HG02884 (cell line): Measurements from ENCODE around the gene GPLD1.

Experiments
- ATAC-seq: cut with Tn5 transposase; IDR thresholded peaks from one replicate; pipeline ENCODE4 v1.9.1; 2021; ENCODE audit warnings: mild to moderate bottlenecking, moderate library complexity; ENCODE audit not compliant: unreplicated experiment

The GPLD1 gene

DNA sequence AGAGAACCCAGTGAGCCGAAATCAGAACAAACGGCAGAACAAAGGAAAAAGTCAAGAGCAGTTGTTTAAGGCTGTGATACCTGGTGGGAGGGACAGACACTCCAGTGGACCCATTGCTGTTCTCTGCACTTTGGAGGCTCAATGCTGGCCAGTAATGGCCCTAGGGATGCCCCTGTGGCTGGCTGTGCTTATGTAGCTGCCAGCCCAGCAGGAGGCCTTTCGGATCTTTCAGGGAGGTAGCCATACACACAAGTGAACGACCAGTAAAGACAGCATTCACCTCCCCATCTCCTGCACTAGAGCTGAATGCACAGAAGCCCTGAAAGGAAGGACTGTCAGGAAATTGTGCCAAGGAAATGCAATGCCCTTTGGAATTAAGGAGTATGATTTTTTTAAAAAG, 34.3 kb downstream of the GPLD1 start:
- ATAC-seq: no peak

DNA sequence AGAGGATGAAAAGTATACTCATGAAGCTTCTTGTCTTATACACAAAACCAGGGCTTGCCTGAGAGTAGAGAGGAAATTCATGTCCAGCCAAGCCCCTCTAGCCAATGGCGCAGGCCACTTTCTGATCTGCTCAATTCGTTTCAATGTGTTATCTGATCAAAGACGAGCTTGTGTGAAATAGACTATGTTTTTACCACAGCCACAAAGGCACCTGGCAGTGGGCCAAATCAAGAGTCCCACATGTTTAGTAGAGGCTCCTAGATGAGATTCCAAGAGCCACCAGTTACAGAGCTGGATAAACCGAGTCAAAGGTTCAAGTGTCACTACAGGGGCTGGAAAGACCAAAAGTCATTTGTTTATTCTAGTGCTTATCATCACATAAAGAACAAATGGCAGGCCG, 34.9 kb downstream of the GPLD1 start:
- ATAC-seq: no peak

DNA sequence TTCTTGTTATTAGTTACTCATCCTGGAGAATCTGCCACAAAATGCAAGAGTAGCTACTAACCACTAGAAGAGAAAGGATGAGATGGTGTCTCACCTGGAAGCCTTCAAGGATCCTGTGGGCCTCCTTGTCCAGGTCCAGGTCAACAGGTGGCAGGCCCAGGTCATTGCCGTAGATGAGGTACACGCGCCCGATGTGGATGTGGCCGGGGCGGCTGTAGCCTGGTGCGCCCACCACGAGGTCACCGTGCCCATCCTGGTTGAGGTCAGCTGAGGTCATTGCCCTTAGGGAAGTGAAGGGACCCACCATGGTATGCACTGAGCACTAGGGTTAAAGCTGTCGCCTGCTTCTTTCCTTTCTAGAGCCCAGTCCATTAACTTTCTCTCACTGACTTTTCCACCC, 35.5 kb downstream of the GPLD1 start:
- no peak for ATAC-seq

DNA sequence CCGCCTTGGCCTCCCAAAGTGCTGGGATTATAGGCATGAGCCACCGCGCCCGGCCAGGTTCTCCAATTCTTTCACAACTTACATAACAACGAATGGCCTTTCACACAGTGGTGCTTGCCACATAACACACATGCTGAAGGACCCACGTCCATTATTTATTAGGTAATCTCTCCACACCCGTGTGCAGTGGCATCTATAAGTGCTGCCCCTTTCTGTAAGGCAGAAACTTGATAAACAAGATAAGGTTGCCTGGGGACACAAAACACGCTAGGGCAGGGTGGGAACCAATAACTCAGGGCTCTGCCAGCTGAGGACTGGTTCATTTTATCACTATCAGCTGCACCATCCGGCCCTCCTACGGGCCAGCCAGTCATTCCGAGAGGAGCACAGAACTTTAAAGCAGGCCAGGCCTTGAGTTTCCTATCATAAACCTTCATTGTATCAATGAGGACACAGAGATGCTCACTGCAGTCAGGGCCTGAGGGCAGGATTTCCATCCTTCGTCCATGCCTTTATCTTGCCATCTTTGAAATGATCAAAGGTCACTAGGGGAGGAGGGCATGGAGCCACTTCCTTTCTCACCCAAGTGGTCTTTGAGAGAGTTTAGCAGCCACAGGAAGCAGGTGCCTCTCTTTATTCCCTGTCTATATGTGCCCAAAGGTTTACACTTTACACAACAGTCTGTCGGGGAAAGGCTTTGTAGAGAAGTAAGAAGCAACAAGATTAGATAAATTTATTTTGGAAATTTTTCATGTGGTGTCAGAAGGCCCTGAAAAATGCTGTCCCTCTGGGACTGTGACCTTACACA, 37.6 kb downstream of the GPLD1 start:
- no peak for ATAC-seq

DNA sequence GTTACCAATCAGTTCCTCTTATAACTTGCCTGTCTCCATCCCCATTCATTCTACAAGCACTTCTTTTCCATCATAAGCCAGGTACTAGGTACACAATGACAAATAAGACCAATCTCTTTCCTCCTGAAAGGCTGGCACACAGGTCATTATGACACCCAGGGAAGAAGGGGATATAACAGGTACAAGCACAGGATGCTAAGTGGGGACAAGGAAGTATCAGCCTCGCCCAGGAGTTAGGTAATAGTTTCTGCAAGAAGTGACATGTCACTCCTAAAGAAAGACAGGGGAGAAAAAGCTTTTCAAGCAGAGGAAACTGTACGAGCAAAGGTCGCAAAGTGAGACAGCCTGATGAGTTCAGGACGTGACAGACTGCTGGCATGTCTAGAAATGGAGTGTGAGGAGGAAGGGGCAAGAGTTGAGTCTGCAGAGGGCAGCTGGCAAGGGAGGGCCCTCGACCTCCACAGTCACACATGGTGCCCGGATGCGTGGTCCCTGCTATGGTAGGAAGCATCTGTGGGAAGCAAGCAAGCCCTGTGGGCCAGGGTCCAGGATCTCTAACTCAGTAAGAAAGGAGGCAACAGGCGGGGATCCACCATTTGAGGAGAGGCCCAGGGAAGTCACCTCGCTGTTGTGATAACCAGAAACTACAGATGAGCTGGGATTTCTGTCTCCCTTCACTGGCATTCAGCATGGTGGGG, 40.4 kb downstream of the GPLD1 start:
- no peak for ATAC-seq

DNA sequence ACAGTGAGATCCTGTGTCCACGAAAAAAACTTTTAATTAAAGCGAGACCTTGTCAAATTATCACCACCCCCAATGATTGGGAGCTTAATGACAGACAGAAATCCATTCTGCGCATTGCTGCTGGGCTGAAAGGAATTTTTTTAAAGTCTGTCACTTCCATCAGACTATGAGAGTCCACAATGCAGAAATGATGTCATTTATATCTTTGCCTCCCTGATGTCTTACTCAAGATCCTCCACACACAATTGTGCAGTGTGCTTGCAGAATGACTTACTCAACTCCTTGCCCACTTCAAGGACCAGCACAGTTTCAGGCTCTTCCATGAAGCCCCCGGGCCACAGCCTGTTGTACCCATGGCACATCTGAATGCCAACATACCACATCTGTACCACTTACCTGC, 41.0 kb downstream of the GPLD1 start:
- no peak for ATAC-seq

DNA sequence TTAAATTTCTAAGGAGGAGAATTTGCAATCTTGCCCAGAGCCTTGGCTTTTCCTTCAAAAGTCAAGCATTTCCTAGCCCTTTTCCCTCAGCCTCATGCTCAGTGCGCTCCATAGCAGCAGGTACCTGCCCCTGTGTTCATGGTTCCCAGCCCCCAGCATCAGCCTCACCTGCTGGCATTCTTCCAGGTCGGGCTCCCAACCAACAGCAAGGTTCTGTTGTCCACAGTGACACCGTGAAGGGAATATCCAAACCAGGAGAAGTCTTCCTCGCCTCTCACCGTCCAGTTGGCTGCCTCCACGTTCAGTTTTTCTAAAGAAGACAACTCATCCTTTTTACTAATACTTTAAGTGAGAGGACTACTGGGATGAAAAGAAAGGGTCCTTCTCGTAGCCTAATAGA, 42.7 kb downstream of the GPLD1 start:
- no peak for ATAC-seq

DNA sequence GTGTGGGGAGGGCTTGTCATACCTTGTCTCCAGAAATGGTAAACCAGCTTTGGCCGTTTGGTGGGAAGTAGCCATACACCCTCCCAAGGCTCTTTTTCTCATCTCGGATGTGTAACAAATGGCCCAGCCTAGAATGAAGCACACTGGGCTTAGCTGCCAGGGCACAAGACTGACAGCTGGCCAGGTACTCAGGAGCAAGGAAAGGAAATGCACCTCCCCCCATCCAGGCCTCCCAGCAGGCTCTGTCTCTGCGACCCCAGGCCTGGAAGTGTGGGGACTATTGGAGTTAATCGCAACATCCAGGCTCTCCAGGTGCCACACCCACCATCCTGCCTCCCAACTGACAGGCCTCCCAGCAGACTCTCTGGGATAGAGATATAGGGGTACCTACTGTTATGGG, 43.7 kb downstream of the GPLD1 start:
- ATAC-seq: no peak

DNA sequence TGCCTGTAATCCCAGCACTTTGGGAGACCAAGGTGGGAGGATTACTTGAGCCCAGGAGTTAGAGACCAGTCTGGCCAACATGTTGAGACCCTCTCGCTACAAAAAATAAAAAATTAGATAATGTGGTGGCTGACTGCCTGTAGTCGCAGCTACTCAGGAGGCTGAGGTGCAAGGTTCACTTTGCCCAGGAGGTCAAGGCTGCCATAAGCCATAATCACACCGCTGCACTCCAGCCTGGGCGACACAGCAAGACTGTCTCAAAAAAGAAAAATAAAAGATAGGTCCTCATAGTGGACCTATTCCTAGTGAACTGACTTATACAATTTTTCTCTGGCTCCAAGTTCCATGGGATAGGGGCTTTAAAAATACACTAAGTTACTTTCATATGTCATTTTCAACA, 44.8 kb downstream of the GPLD1 start:
- no peak for ATAC-seq

DNA sequence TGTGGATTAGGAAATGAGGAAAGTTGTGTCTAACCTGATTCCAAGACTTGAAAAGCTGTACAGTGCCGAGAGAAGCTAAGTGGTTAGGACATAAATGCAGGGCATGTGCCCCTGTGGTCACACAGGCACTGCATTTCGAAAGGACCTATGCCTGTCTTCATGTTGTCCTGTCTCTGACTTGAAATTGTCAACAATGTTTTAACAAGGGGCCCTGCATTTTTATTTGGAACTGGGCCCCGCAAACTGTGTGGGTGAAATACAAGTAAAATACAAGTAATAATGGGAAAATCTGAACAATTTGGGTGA, 47.8 kb downstream of the GPLD1 start:
- no peak for ATAC-seq

DNA sequence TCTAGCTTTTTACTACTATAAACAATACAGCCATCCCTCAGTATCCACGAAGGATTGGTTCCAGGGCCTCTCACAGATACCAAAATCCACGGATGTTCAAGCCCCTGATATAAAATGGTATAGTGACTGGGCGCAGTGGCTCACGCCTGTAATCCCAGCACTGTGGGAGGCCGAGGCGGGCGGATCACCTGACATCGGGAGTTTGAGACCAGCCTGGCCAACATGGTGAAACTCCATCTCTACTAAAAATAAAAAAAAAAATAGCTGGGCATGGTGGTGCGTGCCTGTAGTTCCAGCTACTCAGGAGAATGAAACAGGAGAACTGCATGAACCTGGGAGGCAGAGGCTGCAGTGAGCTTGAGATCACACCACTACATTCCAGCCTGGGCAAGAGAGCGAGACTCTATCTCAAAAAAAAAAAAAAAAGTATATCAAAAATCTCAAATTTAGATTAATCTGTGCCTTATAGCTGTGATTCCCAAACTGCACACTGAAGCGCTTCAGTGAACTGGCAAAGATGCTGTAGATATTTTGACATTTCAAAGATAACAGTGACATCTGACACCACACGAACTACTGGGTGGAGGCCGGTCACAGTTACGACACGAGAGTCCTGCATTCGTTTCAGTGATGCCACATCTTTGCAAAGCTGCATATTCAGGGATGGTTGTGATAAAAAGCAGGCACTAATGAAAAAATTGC, 48.3 kb downstream of the GPLD1 start:
- ATAC-seq: no peak

DNA sequence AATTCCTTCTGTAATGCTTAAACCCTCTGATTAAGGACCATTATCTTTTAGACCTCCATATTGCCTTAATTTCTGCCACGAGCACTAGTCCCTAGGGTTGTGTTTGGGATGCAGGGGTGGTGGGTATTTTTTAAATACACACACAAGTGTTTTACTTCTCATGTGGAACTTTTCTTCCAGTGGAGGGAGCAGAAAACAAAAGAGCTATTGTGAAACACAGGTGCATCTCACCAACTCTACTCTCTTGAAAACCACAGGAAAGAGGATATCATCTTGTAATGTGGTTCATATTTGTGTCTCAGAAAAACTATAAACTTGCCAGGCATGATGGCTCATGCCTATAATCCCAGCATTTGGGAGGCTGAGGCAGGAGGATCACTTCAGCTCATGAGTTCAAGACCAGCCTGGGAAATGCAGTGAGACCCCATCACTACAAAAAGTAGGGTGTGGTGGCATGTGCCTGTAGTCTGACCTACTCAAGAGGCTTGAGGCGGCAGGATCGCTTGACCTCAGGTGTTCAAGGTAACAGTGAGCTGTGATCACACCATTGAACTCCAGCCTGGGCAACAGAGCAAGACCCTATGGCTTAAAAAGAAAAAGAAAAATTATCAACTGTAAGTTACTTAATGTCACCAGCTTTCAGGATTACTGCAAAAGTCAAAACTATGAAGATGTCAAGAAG, 49.4 kb downstream of the GPLD1 start:
- ATAC-seq: no peak

DNA sequence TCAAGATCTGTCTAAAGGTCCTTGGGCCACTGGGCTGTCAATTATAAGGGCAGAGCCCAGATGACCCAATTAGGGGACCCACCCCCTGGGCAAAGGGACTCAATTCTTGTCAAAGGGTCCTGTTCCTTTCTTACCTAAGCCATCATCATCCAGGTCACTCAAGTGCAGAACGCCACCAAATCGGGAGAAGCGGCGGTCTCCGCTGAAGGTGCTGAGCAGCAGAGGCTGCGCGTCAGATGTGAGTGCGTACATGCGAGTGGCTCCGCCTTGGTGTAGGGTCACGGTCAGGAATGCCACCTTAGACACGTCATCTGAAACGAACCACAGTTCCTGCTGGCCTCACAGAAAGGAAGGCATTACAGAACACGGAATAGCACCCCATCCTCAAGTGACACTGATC, 52.4 kb downstream of the GPLD1 start:
- no peak for ATAC-seq

DNA sequence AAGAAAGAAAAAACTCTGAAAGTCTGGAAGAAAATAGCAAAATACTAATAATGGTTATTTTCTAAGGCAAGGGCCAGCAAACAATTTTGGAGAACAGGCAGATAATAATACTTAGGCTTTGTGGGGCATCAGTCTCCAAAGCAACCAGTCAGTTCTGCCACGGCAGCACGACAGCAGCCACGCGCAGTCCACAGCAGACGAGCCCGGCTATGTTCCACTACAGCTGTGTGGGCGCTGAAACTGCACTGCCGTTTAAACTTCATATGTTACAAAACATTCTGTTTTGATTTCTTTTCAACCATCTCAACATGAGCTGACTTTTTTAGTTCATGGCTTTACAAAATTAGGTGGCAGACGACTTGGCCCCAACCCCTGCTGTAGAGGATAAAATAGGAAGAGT, 56.8 kb downstream of the GPLD1 start:
- no peak for ATAC-seq

DNA sequence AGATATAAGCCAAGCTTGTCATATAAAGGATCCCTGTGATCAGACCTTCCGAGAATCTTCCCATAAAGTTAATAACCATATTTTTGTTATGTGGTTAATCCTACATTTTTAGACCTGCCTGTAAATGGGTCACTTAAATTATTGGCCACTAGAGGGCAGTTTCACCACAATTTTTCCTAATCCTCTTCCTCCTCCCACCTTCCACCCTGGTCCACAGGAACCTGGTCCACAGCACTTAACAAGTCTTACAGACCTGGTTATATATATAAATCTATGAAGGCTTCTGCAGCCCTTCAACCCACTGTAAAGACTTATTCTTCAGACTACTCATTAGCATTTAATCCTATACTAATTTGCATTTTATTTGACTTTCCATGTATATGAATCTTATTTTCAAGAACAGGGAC, 58.3 kb downstream of the GPLD1 start:
- ATAC-seq: peak; percentile 52

DNA sequence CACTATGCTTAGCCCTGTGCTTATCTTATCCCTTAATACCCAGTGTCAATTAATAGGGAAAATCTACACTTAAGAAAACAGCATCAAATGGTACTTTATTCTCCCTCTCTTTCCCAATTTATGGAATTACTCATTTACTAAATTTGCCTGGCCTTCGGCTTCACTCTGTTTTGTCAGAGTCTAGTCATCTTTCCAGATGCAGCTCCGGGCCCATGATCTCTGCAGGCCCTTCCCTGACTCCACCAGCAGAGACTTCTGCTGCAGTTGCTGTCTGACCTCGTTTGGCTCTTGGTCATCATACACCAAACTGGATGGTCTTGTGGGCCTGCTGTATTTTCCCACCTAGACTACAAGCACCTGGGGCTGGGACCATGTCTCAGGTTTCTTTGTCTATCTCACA, 59.3 kb downstream of the GPLD1 start:
- no peak for ATAC-seq

DNA sequence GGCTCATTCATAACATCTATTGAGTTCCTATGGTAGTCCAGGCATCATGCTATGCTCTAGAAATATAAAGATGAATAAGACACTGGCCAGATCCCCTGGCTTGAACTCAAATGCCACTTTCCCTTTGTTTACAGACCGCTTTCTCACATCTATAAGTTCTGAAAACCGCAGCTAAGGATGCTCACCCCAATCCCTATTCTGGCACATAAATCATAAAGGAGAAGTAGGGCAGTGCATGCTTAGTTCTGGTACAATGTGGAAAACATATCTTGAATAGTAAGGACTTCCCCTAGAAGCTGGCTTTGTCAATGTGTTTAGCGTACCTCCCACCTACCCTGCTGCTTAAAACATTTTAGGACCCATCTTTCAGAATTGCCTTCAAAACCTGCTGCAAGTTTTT, 60.2 kb downstream of the GPLD1 start:
- ATAC-seq: no peak

DNA sequence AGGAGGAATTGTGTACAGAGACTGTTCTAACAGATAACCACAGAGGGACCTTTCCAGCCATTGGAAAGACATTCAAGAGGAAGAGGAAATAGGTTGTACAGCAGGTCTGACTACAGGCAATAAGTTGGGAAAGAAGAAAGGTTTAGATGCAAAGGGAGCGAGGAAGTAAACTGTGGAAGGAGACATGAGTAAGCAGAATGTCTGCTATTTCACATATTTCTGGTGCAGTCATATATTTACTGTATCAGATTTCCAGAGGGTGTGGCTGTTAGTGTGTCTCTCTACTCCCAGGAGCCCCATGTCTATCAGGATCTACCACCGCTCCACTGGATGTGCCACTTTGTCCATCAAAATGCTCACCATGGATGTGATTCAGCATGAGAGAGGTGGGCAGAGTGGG, 60.8 kb downstream of the GPLD1 start:
- ATAC-seq: no peak

DNA sequence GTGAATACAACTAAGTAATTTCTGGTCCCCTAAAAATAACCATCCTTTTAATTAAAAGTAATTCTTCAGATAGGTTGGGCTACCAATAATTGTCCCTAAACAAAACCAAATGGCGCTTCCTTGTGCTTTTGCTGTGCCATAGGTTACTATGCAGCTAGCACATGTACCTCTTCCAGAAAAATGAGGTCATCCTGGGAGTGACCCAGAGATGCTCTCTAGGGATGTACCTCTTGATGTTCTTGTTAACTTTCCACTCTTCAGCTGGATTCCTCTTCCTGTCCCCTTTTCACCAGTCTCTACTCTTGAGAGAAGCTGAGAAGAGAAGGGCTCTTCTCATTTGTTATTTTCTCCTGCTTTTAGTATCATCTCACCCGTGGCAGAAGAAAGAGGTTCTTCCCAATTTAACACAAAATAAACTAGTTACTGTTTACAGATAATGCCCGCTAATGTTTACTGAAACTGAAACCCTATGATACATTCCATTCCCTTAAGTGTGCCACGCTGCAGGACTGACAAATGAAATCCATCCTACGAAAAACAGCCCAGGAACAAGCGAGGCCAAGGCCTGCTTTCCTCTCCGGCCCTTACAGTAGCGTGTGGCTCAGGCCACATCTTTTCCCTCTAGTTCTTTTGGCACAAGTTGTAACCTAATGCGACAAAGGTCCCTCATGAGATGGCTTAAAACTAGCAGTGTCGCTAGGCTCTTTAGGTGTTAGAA, 62.5 kb downstream of the GPLD1 start:
- no peak for ATAC-seq

DNA sequence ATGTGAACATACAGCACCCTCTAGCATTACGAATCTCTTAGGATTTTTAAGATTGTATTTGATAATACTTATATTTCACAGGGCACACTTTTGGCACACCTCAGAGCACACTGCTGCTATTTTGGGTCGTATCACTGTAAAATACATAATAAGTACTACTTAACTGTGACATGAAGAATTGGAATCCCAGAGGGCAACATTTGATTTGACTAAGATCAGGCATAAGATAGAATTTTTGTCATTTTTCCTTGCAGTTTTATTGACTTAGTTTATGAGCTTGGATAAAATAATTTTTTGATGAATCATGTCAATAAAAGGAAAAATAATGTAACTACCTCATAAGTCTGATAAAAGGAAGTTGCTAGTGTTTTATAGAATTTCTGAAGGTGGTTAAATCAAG, 64.3 kb downstream of the GPLD1 start:
- ATAC-seq: no peak

DNA sequence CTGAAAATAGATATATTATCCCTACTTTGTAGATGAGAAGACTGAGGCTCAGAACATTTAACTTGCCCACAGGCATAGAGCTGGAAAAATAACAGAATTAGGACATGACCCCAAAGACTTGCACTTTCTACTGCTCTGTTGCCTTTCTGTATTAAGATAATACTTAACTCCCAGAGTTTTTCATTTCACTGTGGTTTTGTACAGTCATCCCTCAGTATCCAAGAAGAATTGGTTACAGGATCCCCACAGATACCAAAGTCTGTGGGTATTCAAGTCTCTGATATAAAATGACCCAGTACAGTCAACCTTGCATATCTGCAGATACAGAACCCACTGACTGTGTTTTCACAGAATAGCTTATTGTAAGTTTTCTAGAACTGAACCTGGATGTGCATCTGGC, 69.9 kb downstream of the GPLD1 start:
- no peak for ATAC-seq
